HG03159 (cell line): ENCODE results near the gene NHS.
"Not testable (repeated sequence)": the region's sequence is repeated elsewhere in the genome, so short reads cannot be mapped to it uniquely, and the experiment has no call there.

Experiments
- ATAC-seq: cut with Tn5 transposase; IDR thresholded peaks from one replicate; pipeline ENCODE4 v1.9.1; 2021; ENCODE audit warnings: mild to moderate bottlenecking, moderate library complexity; ENCODE audit not compliant: unreplicated experiment

The NHS gene

DNA sequence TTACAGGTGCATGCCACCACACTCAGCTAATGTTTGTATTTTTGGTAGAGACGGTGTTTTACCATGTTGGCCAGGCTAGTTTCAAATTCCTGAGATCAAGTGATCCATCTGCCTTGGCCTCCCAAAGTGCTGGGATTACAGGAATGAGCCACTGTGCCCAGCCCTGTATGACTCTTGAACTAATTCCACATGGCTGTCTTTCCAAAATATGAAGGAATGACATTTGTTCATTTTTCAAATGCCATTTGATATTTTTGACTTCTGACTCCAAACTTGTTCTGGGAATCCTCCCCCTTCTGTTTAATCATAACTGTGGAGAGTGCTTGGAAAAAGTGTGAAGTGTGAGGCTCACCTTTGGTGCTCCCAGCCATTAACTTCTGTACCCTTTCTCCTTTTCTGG, 119.2 kb downstream of the NHS start:
- ATAC-seq, result no peak

DNA sequence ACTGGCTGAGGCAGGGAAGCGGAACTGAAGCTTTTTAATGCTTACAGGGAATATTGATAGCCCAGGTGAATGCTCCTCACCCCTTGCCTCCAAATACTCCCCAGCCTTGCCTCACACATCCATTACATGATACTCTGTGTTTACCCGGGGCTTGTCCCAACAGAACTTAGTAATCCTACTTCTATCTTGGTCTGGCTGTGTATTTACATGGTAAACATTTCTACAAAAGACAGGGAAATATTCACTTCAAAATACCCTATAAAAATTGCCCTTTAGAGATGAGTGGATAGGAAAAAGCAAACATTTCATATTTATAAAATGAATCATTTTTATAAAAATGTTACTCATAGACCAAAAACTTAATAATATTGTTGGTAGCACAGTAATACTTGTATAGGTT, 120.1 kb downstream of the NHS start:
- ATAC-seq, result no peak

DNA sequence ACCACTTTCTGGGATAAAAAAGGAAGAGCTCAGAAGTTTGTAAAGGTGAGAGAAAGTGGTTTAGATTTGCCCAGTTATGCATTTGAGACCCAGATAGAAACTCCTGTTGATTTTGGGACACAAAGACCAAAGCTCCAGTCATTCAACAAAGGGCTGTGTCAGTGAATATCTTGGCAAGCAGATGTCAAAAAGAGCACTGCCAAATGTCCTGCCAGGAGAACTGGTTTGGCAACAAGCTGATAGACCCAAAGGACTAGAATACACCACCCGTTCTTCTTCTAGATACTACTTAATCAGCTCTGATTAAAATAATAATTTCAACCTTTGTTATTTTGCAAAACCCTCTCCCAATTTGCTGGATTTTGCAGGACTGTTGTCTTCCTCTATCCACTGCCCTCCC, 121.4 kb downstream of the NHS start:
- no peak for ATAC-seq

DNA sequence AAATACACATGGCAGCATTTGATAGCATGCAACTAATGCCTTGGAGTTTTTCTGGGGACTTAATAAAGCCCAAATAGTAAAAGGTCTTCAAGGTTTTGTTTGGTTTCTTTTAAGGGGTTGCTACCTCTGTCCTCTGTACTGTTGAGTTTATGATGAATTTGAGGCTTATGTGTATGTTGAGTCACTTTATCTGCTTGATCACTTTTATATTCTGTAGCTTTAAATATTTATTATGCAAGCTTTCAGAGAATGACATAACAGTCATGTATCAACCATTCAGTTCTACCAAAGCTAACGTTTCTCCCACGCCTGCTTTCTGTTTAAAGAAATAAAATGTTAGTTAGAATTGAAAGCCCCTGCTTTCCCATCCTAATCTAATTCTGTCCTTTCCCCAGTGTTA, 122.2 kb downstream of the NHS start:
- no peak for ATAC-seq

DNA sequence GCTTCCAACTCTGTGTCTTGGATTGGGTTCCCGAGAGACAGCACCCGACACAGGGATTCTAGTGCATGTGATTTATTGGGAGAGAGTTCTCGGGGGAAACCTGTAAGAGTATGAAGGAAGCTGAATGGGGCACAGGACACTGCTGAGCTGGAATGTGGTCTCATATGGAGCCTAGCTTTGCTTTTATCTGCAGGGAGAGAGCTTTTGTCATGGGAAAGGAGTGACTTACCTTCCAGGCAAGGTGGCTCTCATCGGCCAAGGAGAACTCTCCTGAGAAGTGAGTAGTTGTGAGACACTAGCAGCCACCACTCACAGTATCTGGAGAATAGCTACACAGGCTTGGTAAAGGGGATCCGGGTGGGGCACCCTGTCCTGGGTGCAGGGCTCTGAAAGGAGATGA, 124.5 kb downstream of the NHS start:
- ATAC-seq, result no peak

DNA sequence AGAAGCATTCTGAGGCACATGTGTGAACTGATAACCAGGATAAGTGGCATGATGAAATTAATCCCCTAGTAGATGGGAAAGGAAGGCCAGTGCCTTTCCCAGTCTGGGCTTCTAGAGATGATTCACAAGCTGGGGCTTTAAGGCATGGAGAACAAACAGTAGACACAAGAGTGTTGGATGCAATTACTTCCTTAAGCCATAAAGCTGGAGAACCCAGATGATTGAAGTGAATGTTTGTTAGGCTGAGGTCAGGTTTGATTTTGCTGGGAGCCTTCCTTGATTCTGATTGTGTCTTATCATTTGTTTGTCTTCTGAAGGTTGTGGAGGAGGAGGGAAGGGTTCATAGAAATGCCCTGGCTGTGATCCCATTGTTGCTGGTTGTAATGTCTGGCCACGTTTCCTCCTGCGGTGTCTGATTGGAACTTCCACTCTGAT, 125.2 kb downstream of the NHS start:
- no peak for ATAC-seq

DNA sequence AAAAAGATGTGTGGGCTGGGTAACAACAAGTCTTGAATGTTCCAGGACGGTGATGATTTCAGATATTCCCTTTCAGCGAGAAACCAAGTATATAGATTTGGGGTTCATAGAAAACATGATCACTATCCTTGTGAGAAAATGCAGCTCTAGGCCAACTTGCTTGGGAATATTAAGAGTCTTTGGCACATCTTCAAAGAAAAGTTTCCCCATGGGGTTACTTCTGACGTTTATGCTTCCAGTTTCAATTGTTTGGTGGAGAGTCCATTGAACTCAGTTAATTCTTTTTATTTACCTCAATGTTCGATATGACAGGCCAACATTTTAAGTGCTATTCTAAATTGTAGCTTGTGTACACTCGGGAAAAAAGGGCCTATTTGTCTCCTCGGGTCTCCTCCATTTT, 126.7 kb downstream of the NHS start:
- ATAC-seq, result no peak

DNA sequence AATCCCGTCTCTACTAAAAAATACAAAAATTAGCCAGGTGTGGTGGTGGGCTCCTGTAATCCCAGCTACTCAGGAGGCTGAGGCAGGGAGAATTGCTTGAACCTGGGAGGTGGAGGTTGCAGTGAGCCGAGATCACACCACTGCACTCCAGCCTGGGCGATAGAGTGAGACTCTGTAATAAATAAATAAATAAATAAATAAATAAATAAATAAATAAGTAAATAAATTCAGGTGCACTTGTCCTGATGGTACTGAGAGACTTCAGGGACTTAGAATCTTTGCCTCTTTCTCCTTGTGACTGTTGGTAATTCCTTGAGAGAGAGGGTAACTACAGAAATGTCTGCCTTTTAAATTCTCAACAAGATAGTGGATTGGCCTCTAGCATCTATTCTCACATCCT, 131.4 kb downstream of the NHS start:
- ATAC-seq, result not testable (repeated sequence)

DNA sequence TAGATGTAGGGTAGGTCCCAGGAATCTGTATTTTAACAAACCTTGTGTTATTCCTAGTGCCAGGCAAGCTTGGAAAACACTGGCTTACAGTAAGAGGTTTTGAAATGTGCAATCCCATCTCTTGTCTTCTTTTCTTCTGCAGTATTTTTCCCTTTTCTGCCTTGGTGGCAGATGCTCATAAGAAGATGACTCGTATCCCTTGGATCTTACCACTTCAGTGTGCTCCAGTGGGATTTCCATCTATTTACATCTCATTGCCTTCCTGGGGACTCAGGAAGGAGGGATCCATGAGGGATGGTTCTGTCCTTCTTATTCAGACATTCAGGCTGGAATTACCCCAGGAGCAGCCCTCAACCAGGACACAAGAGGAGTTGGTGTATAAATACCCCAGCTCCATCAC, 136.6 kb downstream of the NHS start:
- no peak for ATAC-seq

DNA sequence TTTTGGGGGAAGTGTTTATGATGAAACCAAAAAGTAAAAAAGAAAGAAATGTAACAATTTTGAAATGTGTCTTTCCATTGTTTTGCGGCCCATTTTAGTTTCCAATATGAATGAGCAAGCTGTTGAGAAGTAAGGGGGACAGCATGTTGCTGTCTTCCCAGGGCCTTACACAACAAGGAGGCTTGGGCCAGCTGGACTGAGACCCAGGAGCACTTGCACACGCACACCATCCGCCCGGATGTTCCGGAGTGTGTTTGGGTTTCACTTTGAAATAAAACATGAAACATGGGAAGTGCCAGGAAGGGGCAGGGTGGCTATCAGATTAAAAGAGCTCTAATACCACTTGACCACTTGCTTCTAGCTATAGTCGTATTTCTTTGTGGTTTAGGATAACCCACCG, 144.4 kb downstream of the NHS start:
- ATAC-seq, result no peak

DNA sequence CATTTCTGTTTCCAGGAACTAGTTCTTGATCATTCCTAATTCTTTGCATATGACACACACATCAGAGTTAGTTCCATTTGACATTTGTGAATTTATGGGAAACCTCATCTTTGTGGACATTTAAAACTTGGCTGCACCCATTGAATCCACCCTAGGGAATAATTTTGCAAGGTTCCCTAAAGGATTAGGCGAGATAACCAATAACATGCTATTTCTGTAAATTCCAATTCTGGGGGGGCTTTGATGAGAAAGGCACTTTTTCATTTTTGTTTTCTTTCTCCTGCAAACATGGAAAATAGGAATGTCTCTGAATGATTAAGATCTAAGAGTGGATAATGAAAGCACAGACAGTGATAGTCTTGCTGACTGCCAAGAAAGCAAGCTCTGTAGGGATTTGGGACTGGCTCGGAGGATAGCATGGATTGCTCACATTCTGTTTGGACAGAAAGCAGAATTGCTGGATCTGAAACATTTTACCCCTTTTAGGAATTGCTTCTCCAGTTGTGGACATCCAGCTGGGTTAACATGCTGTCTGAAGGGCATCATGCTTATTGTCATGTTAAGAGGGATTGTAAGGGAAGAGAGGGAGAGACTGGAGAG, 145.1 kb downstream of the NHS start:
- ATAC-seq, result no peak

DNA sequence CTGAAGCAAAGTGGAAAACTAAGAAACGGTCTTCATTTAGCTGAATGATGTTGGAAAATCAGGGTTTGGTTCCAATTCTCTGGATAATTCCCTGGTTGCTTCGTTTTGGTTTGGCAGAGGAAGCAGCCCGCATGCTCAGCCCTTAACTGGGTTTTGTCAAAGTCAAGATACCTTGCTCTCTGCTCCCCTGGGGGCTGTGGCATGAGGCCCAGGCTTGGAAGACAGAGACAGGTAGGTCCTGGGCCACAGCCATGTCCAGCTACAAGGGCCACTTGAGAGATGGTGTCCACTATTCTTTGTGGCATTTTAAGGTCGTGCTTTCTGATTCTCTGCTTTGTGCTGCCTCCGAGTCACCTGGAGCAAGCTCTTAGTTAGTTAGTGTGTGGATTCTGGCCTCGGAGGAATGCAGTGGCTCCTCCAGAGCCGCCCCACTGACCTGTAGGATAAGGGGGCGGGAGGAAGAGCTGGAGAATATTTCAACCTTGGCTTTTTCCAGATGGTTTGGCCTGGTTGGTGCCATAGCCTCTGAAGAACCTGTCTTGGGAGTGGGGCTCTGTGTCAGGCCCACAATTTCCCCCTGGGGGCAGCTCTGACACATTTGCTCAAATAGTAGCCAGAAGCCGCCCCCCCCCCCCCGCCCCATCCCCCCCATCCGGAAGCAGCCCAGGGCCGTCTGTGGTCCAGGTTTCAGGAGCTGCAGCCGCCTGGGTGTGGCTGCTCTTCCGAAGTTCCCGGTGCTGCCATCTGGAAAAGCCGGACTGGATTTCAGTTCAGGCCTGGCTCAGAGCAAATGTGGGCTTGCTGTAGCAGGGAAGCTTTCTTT, 147.1 kb downstream of the NHS start:
- ATAC-seq, result no peak

DNA sequence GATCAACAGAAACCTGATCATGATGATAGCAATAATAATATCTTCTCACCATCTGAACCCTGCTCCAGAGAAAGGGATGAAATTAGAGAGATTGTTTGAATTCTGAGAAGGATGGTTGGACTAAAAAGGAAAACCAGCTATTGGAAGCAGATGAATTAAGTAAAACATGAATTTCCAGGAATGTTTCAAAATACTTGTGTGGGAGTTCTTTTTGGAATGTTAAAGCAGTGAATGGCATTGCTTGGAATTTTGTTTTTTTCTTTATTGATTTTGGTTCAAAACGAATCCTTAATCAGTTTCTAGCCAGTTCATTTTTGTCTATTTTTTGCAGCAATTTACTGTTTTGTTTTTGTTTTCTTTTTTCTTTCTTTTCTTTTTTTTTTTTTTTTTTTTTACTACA, 150.3 kb downstream of the NHS start:
- no peak for ATAC-seq

DNA sequence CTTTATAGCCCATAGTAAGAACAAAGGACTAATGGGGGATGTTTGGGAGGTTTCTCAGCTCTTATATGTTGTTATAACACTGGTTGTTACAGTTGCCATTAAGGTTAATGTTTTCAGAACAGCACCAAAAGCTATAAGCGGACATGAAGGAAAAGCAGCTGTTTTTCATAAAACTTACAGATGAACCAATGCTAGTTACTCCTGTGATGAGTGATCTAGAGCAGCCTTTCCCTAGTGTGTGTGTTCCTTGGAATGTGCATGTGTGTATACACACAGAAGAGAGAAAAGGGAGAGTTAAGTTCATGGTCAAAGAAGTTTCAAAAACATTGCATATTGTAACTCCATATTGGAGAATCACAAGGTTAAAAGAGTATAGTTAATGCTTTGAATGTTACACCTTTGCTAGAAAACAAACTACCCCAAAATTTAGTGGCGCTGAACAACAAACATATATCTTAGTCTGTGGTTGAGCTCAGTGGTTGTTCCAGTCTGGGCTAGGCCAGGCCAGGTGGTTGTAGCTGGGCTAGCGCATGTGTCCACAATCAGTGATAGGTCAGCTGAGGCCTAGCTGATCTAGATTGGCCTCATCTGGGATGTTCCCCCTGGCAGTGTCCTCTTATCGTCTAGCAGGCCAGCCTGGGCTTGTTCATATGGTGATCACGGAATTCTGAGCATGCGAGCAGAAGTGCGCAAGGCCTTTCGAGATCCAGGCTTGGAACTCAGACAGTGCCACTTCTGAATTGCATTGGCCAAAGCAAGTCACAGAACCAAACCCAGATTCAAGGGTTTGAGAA, 151.0 kb downstream of the NHS start:
- ATAC-seq, result no peak

DNA sequence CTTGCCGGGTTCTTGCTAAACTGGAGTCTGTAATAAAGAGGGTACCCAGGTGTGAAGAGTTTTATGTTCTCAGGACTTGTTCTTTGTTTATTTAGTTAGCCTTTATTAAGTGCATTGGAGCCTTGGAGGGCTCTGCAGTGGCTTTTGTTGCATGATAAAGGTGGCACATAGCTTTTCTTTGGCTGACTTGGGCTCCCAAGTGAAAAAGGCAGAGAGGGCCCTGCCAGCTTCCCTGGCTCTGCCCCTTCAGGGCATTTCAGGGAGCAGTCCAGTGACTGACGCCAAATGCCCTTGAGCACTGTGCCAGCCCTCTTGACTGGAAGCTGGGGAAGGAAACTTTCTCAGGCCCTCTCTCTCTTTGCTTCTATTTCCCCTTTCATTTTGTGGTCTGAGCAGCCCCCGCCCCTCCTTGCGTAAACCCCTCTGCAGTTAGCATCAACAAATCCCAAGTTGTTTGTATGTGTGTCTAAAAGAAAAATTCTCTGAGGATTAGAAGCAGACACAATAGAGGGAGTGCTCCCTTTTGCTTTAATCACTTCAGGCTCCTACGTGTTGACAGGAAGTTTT, 152.2 kb downstream of the NHS start:
- ATAC-seq, result no peak

DNA sequence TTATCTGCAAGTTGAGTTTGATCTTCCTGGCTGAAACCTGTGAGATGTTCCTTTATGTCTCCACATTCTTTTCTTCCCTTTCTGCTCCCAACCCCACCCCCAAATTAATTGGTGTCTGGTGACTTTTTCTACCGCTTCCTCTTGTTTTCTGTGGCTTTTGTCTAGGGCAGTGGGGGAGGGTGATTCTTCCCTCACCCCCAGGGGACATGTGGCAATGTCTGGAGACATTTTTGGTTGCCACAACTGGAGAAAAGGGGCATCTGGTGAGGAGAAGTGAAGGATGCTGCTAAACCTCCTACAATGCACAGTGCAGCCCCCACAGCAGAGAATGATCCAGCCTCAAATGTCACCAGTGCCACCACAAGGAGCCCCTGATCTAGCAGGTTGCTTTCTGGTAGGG, 152.9 kb downstream of the NHS start:
- ATAC-seq, result no peak

DNA sequence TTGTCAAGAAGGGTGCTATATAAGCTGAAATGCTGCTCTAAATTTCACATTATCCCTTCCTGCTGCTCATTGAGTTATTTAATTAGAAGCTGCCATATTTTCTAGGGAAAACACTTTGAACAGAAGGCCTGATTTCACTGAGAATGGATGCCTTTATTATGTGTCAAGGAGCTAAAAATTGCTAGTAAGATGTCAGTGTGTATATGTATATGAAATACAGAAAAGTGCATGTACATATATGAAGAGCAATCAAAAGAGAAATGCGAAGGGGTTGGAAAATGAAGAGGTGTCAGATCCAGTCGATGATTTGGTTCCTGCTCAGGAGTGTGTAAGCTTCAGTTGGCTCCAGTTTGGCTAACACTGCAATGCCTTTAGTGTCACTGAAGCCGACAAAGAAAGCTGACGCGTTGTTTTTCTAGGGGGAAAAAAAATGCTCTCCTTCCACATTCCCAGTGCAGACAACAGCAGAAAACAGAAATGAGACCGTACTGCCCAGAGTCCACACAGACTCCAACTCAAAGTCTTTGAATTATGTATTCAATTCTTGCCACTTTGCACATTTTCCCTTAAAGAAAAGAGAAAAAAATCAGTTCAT, 154.2 kb downstream of the NHS start:
- no peak for ATAC-seq

DNA sequence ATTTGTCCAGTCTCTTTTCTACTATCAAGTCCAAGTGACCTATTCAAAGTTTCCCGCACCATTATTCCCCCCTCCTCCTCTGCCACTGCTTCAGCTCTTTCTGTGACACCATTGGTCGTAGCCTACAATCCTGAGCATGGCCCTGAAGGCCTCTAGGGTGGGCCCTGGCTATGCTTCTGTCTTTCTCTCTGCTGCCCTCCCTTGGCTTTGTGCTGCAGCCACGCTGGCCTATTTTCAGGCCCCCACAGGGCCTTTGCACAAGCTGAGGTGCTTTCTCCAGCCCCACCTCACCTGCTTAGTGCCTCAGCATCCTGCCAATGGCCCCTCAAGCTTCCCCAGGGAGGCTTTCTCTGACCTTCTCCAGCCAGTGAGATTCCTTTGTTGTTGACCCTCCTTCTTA, 156.5 kb downstream of the NHS start:
- ATAC-seq, result no peak

DNA sequence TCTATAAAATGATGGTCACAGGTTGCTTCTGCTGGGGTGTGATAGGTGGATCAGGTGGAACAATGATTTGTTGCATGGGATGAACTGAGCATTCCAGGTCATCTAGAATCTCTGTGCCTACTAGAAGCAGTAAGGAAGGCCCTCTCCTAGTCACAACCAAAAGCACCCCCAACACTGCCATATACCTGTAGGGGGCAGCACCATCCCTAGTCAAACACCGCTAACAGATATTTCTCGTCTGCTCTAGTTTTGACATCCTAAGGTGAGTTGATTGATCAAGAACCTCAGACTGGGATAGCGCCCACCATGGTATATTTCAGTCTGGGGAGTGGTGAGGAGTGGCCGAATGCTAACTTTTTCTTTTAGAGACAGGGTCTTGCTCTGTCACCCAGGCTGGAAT, 160.2 kb downstream of the NHS start:
- ATAC-seq, result peak; percentile 56

DNA sequence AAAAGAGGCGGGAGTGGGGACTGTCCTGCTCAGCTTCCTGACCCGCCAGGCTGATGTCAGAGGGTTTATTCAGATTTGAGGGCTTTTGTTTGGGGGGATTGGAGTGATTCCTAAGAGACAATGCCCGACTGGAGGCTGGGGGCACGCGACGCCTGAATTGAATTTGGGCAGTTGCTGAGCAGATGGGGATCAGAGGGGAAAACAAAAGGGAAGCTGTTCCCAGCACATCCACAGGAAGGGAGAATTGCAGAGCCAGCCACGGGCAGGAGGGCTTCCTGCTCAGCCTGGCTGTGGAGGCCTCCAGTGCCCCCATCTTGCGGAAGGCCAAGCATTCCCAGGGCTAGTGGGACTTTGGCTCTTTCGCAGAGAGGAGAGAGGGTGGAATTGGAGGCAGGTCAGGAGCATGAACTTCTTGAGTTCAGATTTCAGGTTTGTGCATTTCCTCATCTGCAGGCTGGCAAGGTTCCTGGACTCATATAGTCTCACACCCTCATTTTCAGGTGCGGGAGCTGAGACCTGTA, 162.8 kb downstream of the NHS start:
- ATAC-seq, result no peak

DNA sequence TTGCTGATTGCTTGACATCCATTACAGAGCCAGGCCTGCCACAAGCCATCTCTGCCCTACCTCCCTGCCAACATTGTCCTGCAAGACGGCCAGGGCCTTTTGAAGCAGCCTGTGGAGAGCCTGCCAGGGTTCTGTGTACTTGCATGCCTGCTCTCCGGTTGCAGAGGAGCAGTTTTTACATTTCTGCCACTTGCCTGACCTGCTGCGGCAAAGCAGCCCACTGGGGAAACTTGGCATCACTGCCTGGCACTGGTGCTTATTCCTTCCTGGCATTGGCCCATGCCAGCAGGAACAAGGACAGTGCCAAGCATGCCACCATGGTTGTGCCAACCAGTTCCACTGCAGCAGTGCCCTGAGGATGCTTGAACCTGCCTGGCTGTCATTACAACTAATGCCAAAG, 167.1 kb downstream of the NHS start:
- ATAC-seq, result no peak
